Right atrium auricular region (tissue), 2 donors: ENCODE data around the gene CLDN14. TPM values are rescaled to one million over a fixed set of nuclear protein-coding genes. Genes with fewer than 3 reads are reported as not detected.

Experiments used
- DNase-seq: peaks from one replicate; pipeline ENCODE4 v3.0.0-alpha.2; 2019; ENCODE audit warnings: low spot score
- H3K27ac ChIP-seq, 2 donors: fragments of 200-600 bp; sonication (generic); 1 replicate in 1 of 2; 2 replicates in 1 of 2; pipeline ENCODE4 v1.5.1; 2016 to 2019
- H3K27me3 ChIP-seq, 2 donors: fragments of 200-600 bp; sonication (generic); one replicate each; pipeline versions ENCODE4 v1.5.1 to v1.6.0; 2017 to 2019
- H3K36me3 ChIP-seq: fragments of 200-600 bp; sonication (generic); one replicate; pipeline ENCODE4 v1.5.1; 2016
- H3K4me1 ChIP-seq, 2 donors: fragments of 200-600 bp; sonication (generic); one replicate each; pipeline versions ENCODE4 v1.5.1 to v1.6.0; 2017 to 2019
- H3K4me3 ChIP-seq, 2 donors: fragments of 200-600 bp; sonication (generic); 1 replicate in 1 of 2; 2 replicates in 1 of 2; pipeline ENCODE4 v1.5.1; 2017 to 2019; ENCODE audit warnings: mild to moderate bottlenecking in 1 of 2, moderate library complexity in 1 of 2
- H3K9me3 ChIP-seq, 2 donors: fragments of 200-600 bp; sonication (generic); one replicate each; pipeline ENCODE4 v1.5.1; 2019
- CTCF ChIP-seq, 2 donors: fragments of 200-600 bp; sonication (generic); IDR thresholded peaks; one replicate each; pipeline ENCODE4 v1.5.1; 2019; ENCODE audit warnings: antibody characterized with exemption in 2 of 2
- total RNA-seq, 2 donors: library from RNA; depleted of rRNA; stranded (reverse); fragments of >200 nt; gene quantifications; one replicate each; pipeline ENCODE4 v1.1.0, GENCODE V29; 2016

Gene CLDN14
- total RNA-seq, 2 donors from 2014 or later = not detected

- Histone ChIP-seq H3K36me3 (no peaks in the 10 kb centered on the region), H3K4me1 (peaks cover 0 to 21% of the 10 kb centered on the region in 2 donors), H3K9me3 (no peaks in the 10 kb centered on the region), H3K27me3 (no peaks in the 10 kb centered on the region), H3K4me3 (no peak overlapping the region), H3K27ac (no peak overlapping the region)
- no peak for DNase-seq
- no peak for TF ChIP-seq CTCF (IDR thresholded peaks at IDR 0.05)
Observed at GRCh38 chr21:36424592-36424991, 55.3 kb downstream of the CLDN14 start.

GRCh38 chr21:36423771-36424433 is 56.0 kb downstream of the CLDN14 start:
- TF ChIP-seq CTCF (IDR thresholded peaks at IDR 0.05) = no peak
- Histone ChIP-seq H3K4me1 (peaks cover 0 to 16% of the 10 kb centered on the region in 2 donors), H3K27me3 (no peaks in the 10 kb centered on the region), H3K36me3 (no peaks in the 10 kb centered on the region), H3K4me3 (no peak overlapping the region), H3K9me3 (no peaks in the 10 kb centered on the region), H3K27ac (no peak overlapping the region)
- DNase-seq = no peak

GRCh38 chr21:36422279-36423098 is 57.4 kb downstream of the CLDN14 start:
- Histone ChIP-seq H3K36me3 (no peaks in the 10 kb centered on the region), H3K4me1 (peaks cover 0 to 16% of the 10 kb centered on the region in 2 donors), H3K27me3 (no peaks in the 10 kb centered on the region), H3K9me3 (no peaks in the 10 kb centered on the region), H3K4me3 (no peak overlapping the region), H3K27ac (peak overlapping the region in 1 of 2 donors; percentile 9)
- peak; percentile 74 for DNase-seq
- peak; percentile 77 to 84 for TF ChIP-seq CTCF (IDR thresholded peaks at IDR 0.05)

GRCh38 chr21:36420571-36421339 is 59.2 kb downstream of the CLDN14 start:
- no peaks in the 10 kb centered on the region for H3K36me3 ChIP-seq
- no peak for DNase-seq
- no peak for TF ChIP-seq CTCF (IDR thresholded peaks at IDR 0.05)
- H3K4me3 ChIP-seq = no peak overlapping the region
- no peak overlapping the region for H3K27ac ChIP-seq
- peaks cover 0 to 16% of the 10 kb centered on the region in 2 donors for H3K4me1 ChIP-seq
- no peaks in the 10 kb centered on the region for H3K27me3 ChIP-seq
- no peaks in the 10 kb centered on the region for H3K9me3 ChIP-seq

GRCh38 chr21:36419996-36420395 is 59.9 kb downstream of the CLDN14 start:
- Histone ChIP-seq H3K4me1 (peaks cover 0 to 16% of the 10 kb centered on the region in 2 donors), H3K27ac (no peak overlapping the region), H3K9me3 (no peaks in the 10 kb centered on the region), H3K27me3 (no peaks in the 10 kb centered on the region), H3K36me3 (no peaks in the 10 kb centered on the region), H3K4me3 (no peak overlapping the region)
- TF ChIP-seq CTCF (IDR thresholded peaks at IDR 0.05) = peak; percentile 70 to 88
- DNase-seq = peak; percentile 92
